Measurements from ENCODE around the gene IKZF5.

IKZF5 gene

DNA sequence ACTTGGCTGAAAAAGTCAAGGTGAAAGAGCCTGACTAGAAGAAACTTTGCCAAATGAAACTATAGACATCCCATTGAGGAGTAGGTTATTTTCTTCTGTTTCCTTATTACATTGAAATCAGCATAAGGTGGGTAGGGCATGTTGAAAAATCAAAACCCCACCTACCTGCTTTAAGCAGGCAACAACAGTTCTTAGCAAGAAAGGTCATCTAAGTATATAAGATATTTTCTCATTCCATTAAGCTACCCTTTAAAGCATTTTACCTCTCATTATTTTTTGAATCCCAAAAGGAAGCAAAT is 31.0 kb upstream of the IKZF5 start:
- no peak for DNase-seq (ENCODE audit: low read depth)
- TF ChIP-seq, protein P1, sequence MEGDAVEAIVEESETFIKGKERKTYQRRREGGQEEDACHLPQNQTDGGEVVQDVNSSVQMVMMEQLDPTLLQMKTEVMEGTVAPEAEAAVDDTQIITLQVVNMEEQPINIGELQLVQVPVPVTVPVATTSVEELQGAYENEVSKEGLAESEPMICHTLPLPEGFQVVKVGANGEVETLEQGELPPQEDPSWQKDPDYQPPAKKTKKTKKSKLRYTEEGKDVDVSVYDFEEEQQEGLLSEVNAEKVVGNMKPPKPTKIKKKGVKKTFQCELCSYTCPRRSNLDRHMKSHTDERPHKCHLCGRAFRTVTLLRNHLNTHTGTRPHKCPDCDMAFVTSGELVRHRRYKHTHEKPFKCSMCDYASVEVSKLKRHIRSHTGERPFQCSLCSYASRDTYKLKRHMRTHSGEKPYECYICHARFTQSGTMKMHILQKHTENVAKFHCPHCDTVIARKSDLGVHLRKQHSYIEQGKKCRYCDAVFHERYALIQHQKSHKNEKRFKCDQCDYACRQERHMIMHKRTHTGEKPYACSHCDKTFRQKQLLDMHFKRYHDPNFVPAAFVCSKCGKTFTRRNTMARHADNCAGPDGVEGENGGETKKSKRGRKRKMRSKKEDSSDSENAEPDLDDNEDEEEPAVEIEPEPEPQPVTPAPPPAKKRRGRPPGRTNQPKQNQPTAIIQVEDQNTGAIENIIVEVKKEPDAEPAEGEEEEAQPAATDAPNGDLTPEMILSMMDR (IDR thresholded peaks at IDR 0.05; ENCODE audit: low read depth, low read length, missing control alignments) = no peak
- H3K4me3 ChIP-seq (ENCODE audit: low read depth, low read length) = no peak overlapping the region

DNA sequence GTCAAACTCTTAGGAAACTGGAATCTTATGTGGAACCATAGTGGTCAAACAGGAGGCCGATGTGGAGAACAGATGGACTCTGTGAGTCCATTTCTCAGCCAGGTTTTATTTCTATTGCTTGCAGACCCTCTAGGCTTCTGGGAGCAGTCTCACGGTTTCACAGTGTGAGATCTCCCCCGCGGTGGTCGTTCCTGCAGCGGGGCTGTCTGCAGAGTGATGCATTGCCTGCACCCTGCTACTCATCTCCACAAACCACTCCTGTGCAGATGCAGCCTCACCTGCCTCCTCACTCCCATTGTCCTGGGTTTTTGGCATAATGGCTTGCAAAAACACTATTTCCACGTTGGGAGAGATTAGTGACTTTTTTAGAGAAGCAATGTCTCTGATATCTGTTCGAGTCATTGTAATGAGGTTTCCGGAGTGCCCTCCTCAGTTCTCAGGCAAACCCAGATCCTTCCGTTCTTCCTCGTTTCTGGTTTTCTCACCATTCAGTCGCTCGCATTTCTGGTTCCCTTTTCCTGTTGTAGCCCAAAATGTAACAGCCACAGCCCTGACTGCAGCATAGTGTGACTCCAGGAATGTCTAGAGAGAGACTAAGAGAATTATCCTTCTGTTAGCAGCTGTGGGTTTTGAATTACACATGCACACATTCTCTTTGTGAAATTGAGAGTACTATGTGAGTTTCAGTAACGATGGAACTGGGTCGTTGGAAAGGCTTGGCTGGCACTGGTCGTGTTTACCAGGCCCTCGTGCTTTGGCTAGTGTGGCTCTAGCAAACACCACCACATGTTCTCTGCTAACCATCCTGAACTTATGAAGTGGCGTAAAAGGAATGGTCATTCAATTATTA is 30.4 kb upstream of the IKZF5 start:
- no peak for DNase-seq (ENCODE audit: low read depth)
- no peak overlapping the region for H3K4me3 ChIP-seq (ENCODE audit: low read depth, low read length)
- TF ChIP-seq, protein P1 (IDR thresholded peaks at IDR 0.05; ENCODE audit: low read depth, low read length, missing control alignments) = no peak

DNA sequence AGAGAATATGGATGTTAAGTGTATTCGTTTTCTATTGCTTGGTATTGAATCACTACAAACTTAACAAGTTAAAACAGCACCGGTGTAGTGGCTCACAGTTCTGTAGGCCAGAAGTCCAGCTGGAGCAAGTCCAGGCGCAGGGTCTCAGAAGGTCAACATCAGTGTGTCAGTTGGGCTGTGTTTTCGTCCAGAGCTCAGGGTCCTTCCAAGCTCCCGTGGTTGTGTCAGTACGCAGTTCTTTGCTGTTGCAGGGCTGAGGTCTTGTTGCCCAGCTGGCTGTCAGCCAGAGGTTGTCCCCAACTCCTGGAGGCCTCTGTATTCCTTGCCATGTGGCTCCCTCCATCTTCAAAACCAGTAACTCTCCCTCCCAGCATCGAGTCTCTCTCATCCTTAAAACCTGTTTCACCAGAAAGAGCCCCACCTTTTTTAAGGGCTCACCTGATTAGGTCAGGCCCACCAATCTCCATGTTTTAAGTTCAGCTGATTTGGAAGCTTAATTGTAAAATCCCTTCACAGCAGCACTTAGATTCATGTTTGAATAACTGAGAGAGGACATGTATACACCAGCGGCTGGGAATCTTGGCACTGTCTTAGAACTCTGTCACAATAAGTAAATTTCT is 27.0 kb upstream of the IKZF5 start:
- TF ChIP-seq, protein P1 (IDR thresholded peaks at IDR 0.05; ENCODE audit: low read depth, low read length, missing control alignments) = no peak
- no peak for DNase-seq (ENCODE audit: low read depth)
- H3K4me3 ChIP-seq (ENCODE audit: low read depth, low read length) = no peak overlapping the region

DNA sequence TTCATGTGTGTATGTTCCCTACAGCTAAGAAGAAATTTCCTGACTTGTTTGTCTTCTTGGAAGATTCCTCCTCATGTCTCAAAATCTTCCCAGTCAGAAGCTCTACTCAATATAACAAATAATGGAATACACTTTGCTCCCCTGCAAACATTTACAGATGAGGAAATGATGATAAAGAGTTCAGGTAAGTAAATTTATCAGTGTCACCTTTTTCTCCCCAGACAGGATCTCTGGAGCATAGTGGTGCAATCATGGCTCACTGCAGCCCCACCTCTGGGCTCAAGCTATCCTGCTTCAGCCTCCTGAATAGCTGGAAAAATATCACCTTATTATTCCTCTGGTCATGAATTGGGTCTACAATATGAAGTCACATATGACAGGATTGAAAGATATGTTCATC is 25.7 kb upstream of the IKZF5 start:
- TF ChIP-seq, protein P1 (IDR thresholded peaks at IDR 0.05; ENCODE audit: low read depth, low read length, missing control alignments) = no peak
- DNase-seq (ENCODE audit: low read depth) = no peak
- H3K4me3 ChIP-seq (ENCODE audit: low read depth, low read length) = no peak overlapping the region

DNA sequence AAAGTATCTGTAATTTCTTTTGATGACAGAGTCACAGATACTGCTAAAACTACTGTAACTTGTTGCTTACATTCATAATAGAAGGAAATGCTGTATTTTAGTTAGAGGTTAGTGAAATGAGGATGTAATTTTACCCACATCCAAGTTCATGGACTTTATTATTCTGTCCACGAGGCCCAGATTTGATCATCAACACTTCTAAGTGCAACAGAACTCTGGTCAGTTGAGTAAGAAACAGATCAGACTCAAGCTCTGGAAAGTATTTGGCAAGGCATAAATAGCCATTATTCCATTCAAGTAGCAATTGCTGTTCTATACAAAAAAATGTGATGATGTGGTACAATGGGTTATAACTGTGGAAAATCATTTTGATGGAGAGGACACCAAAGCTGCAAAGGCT is 22.5 kb upstream of the IKZF5 start:
- TF ChIP-seq, protein P1 (IDR thresholded peaks at IDR 0.05; ENCODE audit: low read depth, low read length, missing control alignments) = no peak
- no peak for DNase-seq (ENCODE audit: low read depth)
- no peak overlapping the region for H3K4me3 ChIP-seq (ENCODE audit: low read depth, low read length)

DNA sequence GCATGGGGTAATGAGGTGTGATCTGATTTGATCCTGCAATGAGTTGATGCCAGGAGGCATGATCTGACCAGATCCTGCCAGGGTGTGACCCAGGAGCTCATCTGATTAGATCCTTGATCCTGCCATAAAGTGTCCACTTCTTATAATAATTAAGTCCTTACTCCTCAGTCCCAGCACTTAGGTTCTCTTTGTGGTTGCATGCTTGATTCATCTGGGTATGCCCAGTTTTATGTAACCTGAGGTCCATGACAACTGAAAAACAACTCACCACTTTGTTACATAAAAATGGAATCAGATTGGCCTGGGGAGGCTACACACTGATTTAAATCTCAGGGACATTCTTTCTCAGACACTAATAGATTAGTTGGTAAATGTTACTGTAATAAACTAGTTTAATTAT is 19.3 kb upstream of the IKZF5 start:
- TF ChIP-seq, protein P1 (IDR thresholded peaks at IDR 0.05; ENCODE audit: low read depth, low read length, missing control alignments) = no peak
- no peak for DNase-seq (ENCODE audit: low read depth)
- H3K4me3 ChIP-seq (ENCODE audit: low read depth, low read length) = no peak overlapping the region

DNA sequence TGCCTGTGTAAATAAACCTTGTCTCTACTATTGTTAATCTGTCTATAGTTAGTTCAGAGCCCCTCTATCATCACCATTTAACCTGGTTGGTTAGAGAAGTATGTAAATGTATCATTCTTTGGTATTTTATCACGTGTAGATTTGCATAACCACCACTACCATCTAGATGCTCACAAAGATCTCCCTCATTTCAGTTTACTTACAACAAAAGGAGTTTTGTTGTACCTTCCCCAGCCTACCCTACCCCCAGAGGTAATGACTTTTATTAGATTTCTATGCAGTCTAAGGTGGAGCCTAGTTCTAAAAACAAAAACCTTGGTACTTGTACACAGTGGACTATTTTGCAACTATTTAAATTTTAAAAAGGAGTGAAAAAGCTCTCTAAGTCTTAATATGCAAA is 17.7 kb upstream of the IKZF5 start:
- TF ChIP-seq, protein P1 (IDR thresholded peaks at IDR 0.05; ENCODE audit: low read depth, low read length, missing control alignments) = no peak
- DNase-seq (ENCODE audit: low read depth) = no peak
- H3K4me3 ChIP-seq (ENCODE audit: low read depth, low read length) = no peak overlapping the region
